Nephron progenitor cell (in vitro differentiated cells): Measurements from ENCODE around the gene ZNF471.

Source experiments
- DNase-seq: peaks from one replicate; pipeline ENCODE4 v3.0.0; 2021
- H3K27ac Mint-ChIP-seq: 2 replicates; pipeline ENCODE4 v1.8.0; 2021; ENCODE audit warnings: mild to moderate bottlenecking, moderate library complexity, mixed read lengths
- H3K27me3 Mint-ChIP-seq: 2 replicates; pipeline ENCODE4 v1.8.0; 2021; ENCODE audit warnings: mild to moderate bottlenecking, low read depth, mixed read lengths; ENCODE audit not compliant: poor library complexity
- H3K36me3 Mint-ChIP-seq: 2 replicates; pipeline ENCODE4 v1.8.0; 2021; ENCODE audit warnings: low read depth, mixed read lengths
- H3K4me1 Mint-ChIP-seq: 2 replicates; pipeline ENCODE4 v1.8.0; 2021; ENCODE audit warnings: mixed read lengths
- H3K4me3 Mint-ChIP-seq: 2 replicates; pipeline ENCODE4 v1.8.0; 2021; ENCODE audit warnings: mild to moderate bottlenecking, moderate library complexity, mixed read lengths
- H3K9me3 Mint-ChIP-seq: 2 replicates; pipeline ENCODE4 v1.8.0; 2021; ENCODE audit warnings: mild to moderate bottlenecking, moderate library complexity, mixed read lengths
- TF ChIP-seq, protein P1 (sequence below): fragments of 200-600 bp; sonication (generic); IDR thresholded peaks from 2 replicates; pipeline ENCODE4 v1.5.0; 2021; ENCODE audit warnings: antibody characterized with exemption

The ZNF471 gene

DNA sequence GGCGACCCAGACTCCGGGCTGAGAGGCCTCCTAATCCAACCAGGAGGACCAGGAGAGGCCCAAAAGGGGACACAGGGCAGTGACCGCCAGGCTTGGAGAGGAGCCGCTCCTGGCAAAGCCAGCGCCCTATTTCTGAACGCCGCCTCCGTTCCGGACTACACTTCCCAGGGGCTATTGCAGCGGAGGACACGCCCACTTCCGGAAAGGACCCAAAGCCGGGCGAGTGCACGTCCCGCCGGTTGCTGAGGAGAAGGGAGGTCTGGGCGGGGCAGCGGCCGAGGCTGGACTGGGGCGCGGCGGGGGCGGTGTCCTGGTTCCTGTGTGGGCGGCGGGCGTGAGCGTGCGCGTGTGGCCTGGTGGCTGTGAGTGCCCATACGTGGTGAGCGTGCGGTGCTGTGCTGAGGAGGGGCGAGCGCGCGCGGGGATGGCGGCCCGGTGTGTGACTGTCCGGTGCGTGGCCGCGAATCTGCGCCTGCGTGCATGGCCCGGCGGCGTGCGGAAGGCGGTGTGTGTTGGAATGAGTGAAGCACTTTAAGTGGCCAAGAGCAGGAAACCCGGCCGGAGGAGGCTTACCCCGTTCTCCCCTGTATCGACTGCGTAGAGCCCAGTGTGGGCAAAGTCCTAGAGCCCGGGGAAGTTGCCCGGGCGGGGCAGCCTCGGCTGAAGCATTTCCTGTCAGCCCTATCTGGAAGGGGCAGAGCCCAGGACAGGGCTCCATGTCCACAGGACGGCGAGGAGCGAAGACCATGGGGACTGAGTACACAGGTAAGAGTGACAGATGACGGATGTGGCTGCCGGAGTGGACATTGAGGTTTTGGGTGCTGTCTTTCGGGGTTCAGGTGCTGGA lies 59.8 kb downstream of the ZNF471 start, which contains the start of gene ZNF470:
Gene ZNF470, plus strand, starts transcription at position 195 of the 847 bp plus-strand sequence. CDS start 2,844 bp downstream, outside the sequence.
- no peaks in the 10 kb centered on the region for H3K27me3 Mint-ChIP-seq
- DNase-seq, result peak; percentile 95
- peak within 1 kb of the TSS; percentile 89 for H3K27ac Mint-ChIP-seq
- peaks cover 82% of the 10 kb centered on the region for H3K36me3 Mint-ChIP-seq
- peaks cover 12% of the 10 kb centered on the region for H3K4me1 Mint-ChIP-seq
- peak within 1 kb of the TSS; percentile 97 for H3K4me3 Mint-ChIP-seq
- TF ChIP-seq, protein P1, sequence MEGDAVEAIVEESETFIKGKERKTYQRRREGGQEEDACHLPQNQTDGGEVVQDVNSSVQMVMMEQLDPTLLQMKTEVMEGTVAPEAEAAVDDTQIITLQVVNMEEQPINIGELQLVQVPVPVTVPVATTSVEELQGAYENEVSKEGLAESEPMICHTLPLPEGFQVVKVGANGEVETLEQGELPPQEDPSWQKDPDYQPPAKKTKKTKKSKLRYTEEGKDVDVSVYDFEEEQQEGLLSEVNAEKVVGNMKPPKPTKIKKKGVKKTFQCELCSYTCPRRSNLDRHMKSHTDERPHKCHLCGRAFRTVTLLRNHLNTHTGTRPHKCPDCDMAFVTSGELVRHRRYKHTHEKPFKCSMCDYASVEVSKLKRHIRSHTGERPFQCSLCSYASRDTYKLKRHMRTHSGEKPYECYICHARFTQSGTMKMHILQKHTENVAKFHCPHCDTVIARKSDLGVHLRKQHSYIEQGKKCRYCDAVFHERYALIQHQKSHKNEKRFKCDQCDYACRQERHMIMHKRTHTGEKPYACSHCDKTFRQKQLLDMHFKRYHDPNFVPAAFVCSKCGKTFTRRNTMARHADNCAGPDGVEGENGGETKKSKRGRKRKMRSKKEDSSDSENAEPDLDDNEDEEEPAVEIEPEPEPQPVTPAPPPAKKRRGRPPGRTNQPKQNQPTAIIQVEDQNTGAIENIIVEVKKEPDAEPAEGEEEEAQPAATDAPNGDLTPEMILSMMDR, result no peak
- H3K9me3 Mint-ChIP-seq, result peaks cover 96% of the 10 kb centered on the region

DNA sequence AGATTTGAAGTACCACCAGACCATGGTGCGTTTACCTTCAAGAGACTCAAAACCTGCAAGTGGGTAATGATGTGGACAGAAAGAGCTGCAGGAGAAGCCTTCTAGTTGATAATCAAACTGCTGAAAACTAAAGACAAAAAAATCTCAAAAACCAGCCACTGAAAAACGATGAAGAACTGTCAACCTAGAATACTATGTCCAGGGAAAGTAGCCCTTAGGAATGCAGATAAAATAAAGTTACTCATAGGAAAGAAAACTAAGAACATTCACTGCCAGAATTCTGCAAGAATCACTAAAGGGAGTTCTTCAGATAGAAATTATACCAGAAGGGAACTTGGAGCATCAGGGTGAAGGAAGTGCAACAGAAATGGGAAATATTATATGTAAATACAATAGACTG lies 64.9 kb downstream of the ZNF471 start:
- peaks cover 5% of the 10 kb centered on the region for H3K4me1 Mint-ChIP-seq
- no peak overlapping the region for H3K27ac Mint-ChIP-seq
- no peak overlapping the region for H3K4me3 Mint-ChIP-seq
- no peaks in the 10 kb centered on the region for H3K27me3 Mint-ChIP-seq
- peaks cover 100% of the 10 kb centered on the region for H3K36me3 Mint-ChIP-seq
- TF ChIP-seq, protein P1, result no peak
- DNase-seq, result no peak
- peaks cover 98% of the 10 kb centered on the region for H3K9me3 Mint-ChIP-seq

DNA sequence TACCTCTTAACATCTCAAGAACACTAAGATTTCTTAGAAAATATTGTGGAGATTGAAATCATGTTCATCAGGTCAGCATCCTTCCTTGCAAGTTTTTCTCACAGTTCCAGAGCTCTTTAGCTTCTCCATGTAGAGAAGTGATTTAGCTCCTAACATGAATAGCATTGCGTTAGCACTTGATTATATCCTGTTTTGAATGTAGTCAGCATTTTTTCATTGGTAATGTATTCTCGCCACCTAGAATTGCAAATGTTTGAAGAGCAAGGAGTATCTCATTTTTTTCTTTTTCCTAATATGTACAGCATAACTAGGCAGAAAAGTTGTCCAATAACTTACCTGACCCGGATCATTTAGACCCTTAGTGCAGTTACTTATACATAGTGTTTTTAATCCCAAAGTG lies 66.3 kb downstream of the ZNF471 start:
- TF ChIP-seq, protein P1, result no peak
- no peak for DNase-seq
- no peaks in the 10 kb centered on the region for H3K4me1 Mint-ChIP-seq
- H3K9me3 Mint-ChIP-seq, result peaks cover 98% of the 10 kb centered on the region
- H3K4me3 Mint-ChIP-seq, result no peak overlapping the region
- H3K36me3 Mint-ChIP-seq, result peaks cover 100% of the 10 kb centered on the region
- H3K27ac Mint-ChIP-seq, result no peak overlapping the region
- no peaks in the 10 kb centered on the region for H3K27me3 Mint-ChIP-seq

DNA sequence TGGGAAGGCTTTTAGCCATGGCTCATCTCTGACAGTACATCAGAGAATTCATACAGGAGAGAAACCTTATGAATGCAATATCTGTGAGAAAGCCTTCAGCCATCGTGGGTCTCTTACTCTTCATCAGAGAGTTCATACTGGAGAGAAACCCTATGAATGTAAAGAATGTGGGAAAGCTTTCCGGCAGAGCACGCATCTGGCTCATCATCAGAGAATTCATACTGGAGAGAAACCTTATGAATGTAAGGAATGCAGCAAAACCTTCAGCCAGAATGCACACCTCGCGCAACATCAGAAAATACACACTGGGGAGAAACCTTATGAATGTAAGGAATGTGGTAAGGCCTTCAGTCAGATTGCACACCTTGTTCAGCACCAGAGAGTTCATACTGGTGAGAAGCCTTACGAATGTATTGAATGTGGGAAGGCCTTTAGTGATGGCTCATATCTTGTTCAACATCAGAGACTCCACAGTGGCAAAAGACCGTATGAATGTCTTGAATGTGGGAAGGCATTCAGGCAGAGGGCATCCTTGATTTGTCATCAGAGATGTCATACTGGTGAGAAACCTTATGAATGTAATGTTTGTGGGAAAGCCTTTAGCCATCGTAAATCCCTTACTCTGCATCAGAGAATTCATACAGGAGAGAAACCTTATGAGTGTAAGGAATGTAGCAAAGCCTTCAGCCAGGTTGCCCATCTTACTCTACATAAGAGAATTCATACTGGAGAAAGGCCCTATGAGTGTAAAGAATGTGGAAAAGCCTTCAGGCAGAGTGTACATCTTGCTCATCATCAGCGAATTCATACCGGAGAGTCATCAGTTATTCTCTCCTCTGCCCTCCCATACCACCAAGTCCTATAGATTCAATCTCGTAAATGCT lies 70.3 kb downstream of the ZNF471 start:
- H3K9me3 Mint-ChIP-seq, result peaks cover 99% of the 10 kb centered on the region
- TF ChIP-seq, protein P1, result no peak
- peaks cover 83% of the 10 kb centered on the region for H3K36me3 Mint-ChIP-seq
- H3K4me1 Mint-ChIP-seq, result no peaks in the 10 kb centered on the region
- H3K27ac Mint-ChIP-seq, result no peak overlapping the region
- no peaks in the 10 kb centered on the region for H3K27me3 Mint-ChIP-seq
- DNase-seq, result no peak
- H3K4me3 Mint-ChIP-seq, result no peak overlapping the region
